HG02642 (cell line): ENCODE data around the gene MIXL1.
"Not testable (repeated sequence)": the region's sequence is repeated elsewhere in the genome, so short reads cannot be mapped to it uniquely, and the experiment has no call there.

Experiments used
- ATAC-seq: cut with Tn5 transposase; IDR thresholded peaks from one replicate; pipeline ENCODE4 v1.9.1; 2021; ENCODE audit warnings: mild to moderate bottlenecking; ENCODE audit not compliant: unreplicated experiment, poor library complexity

Gene MIXL1

GRCh38 chr1:226272233-226272902, 48.9 kb downstream of the MIXL1 start:
- not testable (repeated sequence) for ATAC-seq

GRCh38 chr1:226274138-226274537, 50.7 kb downstream of the MIXL1 start:
- ATAC-seq = no peak

- no peak for ATAC-seq
Observed at GRCh38 chr1:226276077-226276682, 52.7 kb downstream of the MIXL1 start.
